T-cell (primary cell): ENCODE results near the gene GBP2. TPM values are rescaled to one million over a fixed set of nuclear protein-coding genes. Genes with fewer than 3 reads are reported as not detected.

Experiments used
- ATAC-seq, 4 experiments: fragments of 200-7000 bp in 3 of 4; fragments of 150-1000 bp in 1 of 4; cut with Tn5 transposase; replicated peaks in 1 of 4; 1 replicate in 3 of 4; 2 replicates in 1 of 4; pipeline ENCODE4 v1.10.0; 2021; ENCODE audit warnings: moderate library complexity in 3 of 4, mild to moderate bottlenecking in 2 of 4, moderate number of reproducible peaks in 1 of 4
- CTCF ChIA-PET, 2 donors: fragments of 300-600 bp; sonication (Branson Sonifier 250); formaldehyde crosslinking; loops; one replicate each; lab custom pipeline; 2022; ENCODE audit warnings: antibody characterized with exemption in 2 of 2; lab: Charles Lee
- POLR2A ChIA-PET, 2 donors: fragments of 300-600 bp; sonication (Branson Sonifier 250); formaldehyde crosslinking; loops; one replicate each; lab custom pipeline; 2022; ENCODE audit warnings: antibody characterized with exemption in 2 of 2; lab: Charles Lee
- DNase-seq, 35 experiments: peaks; one replicate each; pipeline versions ENCODE4 v3.0.0 to v3.0.0-alpha.2; 2013 to 2023
- H3K27ac ChIP-seq: one replicate; pipeline ENCODE4 v1.5.1; 2013; ENCODE audit warnings: low read length
- H3K27me3 ChIP-seq, 2 experiments: replicated peaks in 1 of 2; 1 replicate in 1 of 2; 2 replicates in 1 of 2; pipeline versions ENCODE4 v1.6.1 to v1.7.0; 2013; ENCODE audit warnings: low read length in 1 of 2, mixed read lengths in 1 of 2; ENCODE audit not compliant: control insufficient read depth in 2 of 2, insufficient read depth in 2 of 2; ENCODE audit errors: extremely low read depth in 1 of 2
- H3K36me3 ChIP-seq, 2 donors: 1 replicate in 1 of 2; 2 replicates in 1 of 2; pipeline versions ENCODE4 v1.6.1 to v1.7.0; 2013; ENCODE audit warnings: low read length in 1 of 2; ENCODE audit not compliant: control insufficient read depth in 2 of 2, insufficient read depth in 1 of 2; ENCODE audit errors: extremely low read depth in 1 of 2
- H3K4me1 ChIP-seq, 2 experiments: 1 replicate in 1 of 2; 2 replicates in 1 of 2; pipeline versions ENCODE4 v1.6.1 to v1.7.0; 2013; ENCODE audit warnings: low read length in 2 of 2, mixed read lengths in 1 of 2; ENCODE audit not compliant: insufficient read depth in 2 of 2, control insufficient read depth in 1 of 2; ENCODE audit errors: extremely low read depth in 1 of 2
- H3K4me3 ChIP-seq, 2 donors: 1 replicate in 1 of 2; 2 replicates in 1 of 2; pipeline versions ENCODE4 v1.5.1 to v1.7.0; 2013; ENCODE audit warnings: mild to moderate bottlenecking in 2 of 2, low read length in 1 of 2, moderate library complexity in 1 of 2; ENCODE audit not compliant: control insufficient read depth in 1 of 2; ENCODE audit errors: extremely low read depth in 1 of 2
- H3K9me3 ChIP-seq: 2 replicates; pipeline ENCODE4 v1.7.0; 2013
- H3K27ac Mint-ChIP-seq, 2 donors: one replicate each; pipeline ENCODE4 v1.8.0; 2020 to 2021; ENCODE audit warnings: mild to moderate bottlenecking in 2 of 2, mixed read lengths in 2 of 2
- H3K27me3 Mint-ChIP-seq, 2 donors: one replicate each; pipeline ENCODE4 v1.8.0; 2021 to 2022; ENCODE audit warnings: mixed read lengths in 2 of 2
- H3K36me3 Mint-ChIP-seq: one replicate; pipeline ENCODE4 v1.8.0; 2021; ENCODE audit warnings: mixed read lengths
- H3K4me1 Mint-ChIP-seq, 3 donors: one replicate each; pipeline ENCODE4 v1.8.0; 2020 to 2022; ENCODE audit warnings: mixed read lengths in 3 of 3, mild to moderate bottlenecking in 1 of 3
- H3K4me3 Mint-ChIP-seq, 3 donors: one replicate each; pipeline ENCODE4 v1.8.0; 2020 to 2022; ENCODE audit warnings: mild to moderate bottlenecking in 3 of 3, mixed read lengths in 3 of 3, moderate library complexity in 3 of 3
- H3K9me3 Mint-ChIP-seq, 3 donors: one replicate each; pipeline ENCODE4 v1.8.0; 2020 to 2022; ENCODE audit warnings: mixed read lengths in 3 of 3
- WGBS: methylation state at CpG from one replicate; pipeline ENCODE4 v1.1.5; 2013; ENCODE audit warnings: missing lambda C conversion rate; ENCODE audit not compliant: insufficient coverage; 5-methylcytosine and 5-hydroxymethylcytosine counted together
- total RNA-seq, 35 experiments: library from RNA in 6 of 35; stranded (reverse) in 6 of 35; fragments of 120-200 nt in 1 of 35; gene quantifications; one replicate each; pipeline versions ENCODE4 v1.2.1 to v1.2.4 and lab custom pipeline; 2013 to 2026

The GBP2 gene
- total RNA-seq, 5 donors from 2014 or later (not counting 1 experiment from before 2014, with no cell fraction given) = 82.2 to 226 (median 186) TPM

DNA sequence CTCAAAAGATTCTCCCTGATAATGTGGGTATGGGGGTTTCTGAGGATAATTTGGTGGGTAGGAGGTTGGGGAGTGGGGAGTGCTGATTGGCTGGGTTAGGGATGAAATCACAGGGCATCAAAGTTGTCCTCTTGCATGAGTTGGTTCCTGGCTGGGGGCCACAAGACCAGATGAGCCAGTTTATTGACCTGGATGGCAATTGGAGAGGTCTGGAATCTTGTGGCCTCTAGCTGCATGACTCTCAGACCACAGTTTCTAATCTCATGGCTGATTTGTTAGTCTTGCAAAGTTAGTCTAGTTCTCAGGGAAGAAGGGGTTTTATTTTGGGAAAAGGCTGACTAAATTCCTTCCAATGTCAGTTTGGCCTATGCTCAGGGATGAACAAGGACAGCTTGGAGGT lies 57.6 kb downstream of the GBP2 start:
- Histone ChIP-seq H3K27ac (no peak overlapping the region), H3K36me3 (no peaks in the 10 kb centered on the region), H3K4me3 (no peak overlapping the region), H3K4me1 (peaks cover 9 to 18% of the 10 kb centered on the region in 2 experiments), H3K9me3 (no peaks in the 10 kb centered on the region), H3K27me3 (no peaks in the 10 kb centered on the region)
- no peaks in the 10 kb centered on the region for H3K36me3 Mint-ChIP-seq
- H3K9me3 Mint-ChIP-seq = peaks cover 0 to 1% (median 0%) of the 10 kb centered on the region in 3 donors
- no peak for DNase-seq
- peaks cover 38 to 45% (median 39%) of the 10 kb centered on the region in 3 donors for H3K4me1 Mint-ChIP-seq
- H3K27me3 Mint-ChIP-seq = no peaks in the 10 kb centered on the region
- ATAC-seq = no peak
- H3K4me3 Mint-ChIP-seq = no peak overlapping the region
- ChIA-PET CTCF (interaction anchor here (0.6 to 1.2 kb wide), 3 partner anchors 20 to 326 kb away, joined by 3 to 4 read pairs (median 3); no protein-coding TSS in a partner anchor), POLR2A (interaction anchor here in 1 of 2 donors (0.6 kb wide), 3 partner anchors 59 to 876 kb away, joined by 3 to 6 read pairs (median 3); no protein-coding TSS in a partner anchor)
- peak overlapping the region in 1 of 2 donors; percentile 67 for H3K27ac Mint-ChIP-seq

GRCh38 chr1:89065079-89065868 lies 60.6 kb downstream of the GBP2 start, which contains the start of gene GBP1:
TSS of gene GBP1 (minus strand) at chr1:89065208. CDS start at chr1:89063234, 1,974 bp downstream.
- H3K36me3 Mint-ChIP-seq = peaks cover 25% of the 10 kb centered on the region
- no peaks in the 10 kb centered on the region for H3K27me3 Mint-ChIP-seq
- H3K27ac Mint-ChIP-seq = peak within 1 kb of the TSS; percentile 97 to 99
- Histone ChIP-seq H3K4me1 (peaks cover 10 to 27% of the 10 kb centered on the region in 2 experiments), H3K36me3 (peaks cover 0 to 10% of the 10 kb centered on the region in 2 donors), H3K9me3 (no peaks in the 10 kb centered on the region), H3K4me3 (peak within 1 kb of the TSS; percentile 70 to 77), H3K27ac (peak within 1 kb of the TSS; percentile 93), H3K27me3 (no peaks in the 10 kb centered on the region)
- H3K4me1 Mint-ChIP-seq = peaks cover 61 to 70% (median 64%) of the 10 kb centered on the region in 3 donors
- peak in 7 of 35 experiments; percentile 5 to 69 (median 15) for DNase-seq
- ChIA-PET CTCF (interaction anchor here (0.5 to 1.7 kb wide), 15 partner anchors 18 to 389 kb away, joined by 3 to 13 read pairs (median 3); partner anchors contain the start of genes GBP4 (in 1 of the 2) and GBP5 (in 1 of the 2)), POLR2A (interaction anchor here (0.6 to 1.6 kb wide), 9 partner anchors 43 to 542 kb away, joined by 3 to 11 read pairs (median 3); partner anchors contain the start of gene GBP5 (in 1 of the 2))
- peak within 1 kb of the TSS; percentile 94 to 98 (median 96) for H3K4me3 Mint-ChIP-seq
- WGBS = no CpG with 5 or more reads among the region's 4 CpGs
- ATAC-seq = peak; percentile 78 to 87 (median 82)
- H3K9me3 Mint-ChIP-seq = no peaks in the 10 kb centered on the region

GRCh38 chr1:89064632-89065031 lies 61.3 kb downstream of the GBP2 start:
- peak overlapping the region; percentile 93 for H3K27ac ChIP-seq
- peaks cover 0 to 16% of the 10 kb centered on the region in 2 donors for H3K36me3 ChIP-seq
- 0% methylated on average over 2 of the region's 4 CpGs for WGBS
- peak overlapping the region; percentile 70 to 77 for H3K4me3 ChIP-seq
- H3K4me1 ChIP-seq = peaks cover 12 to 22% of the 10 kb centered on the region in 2 experiments
- no peaks in the 10 kb centered on the region for H3K27me3 ChIP-seq
- peak overlapping the region; percentile 97 to 99 for H3K27ac Mint-ChIP-seq
- CTCF ChIA-PET = interaction anchor here (0.7 to 1.7 kb wide), 10 partner anchors 19 to 390 kb away, joined by 3 to 13 read pairs (median 3); partner anchors contain the start of gene GBP4 (in 1 of the 2)
- no peaks in the 10 kb centered on the region for H3K9me3 Mint-ChIP-seq
- DNase-seq (peak in 1 of 35 experiments; percentile 16), ATAC-seq (peak; percentile 59 to 77 (median 69))
- peaks cover 59 to 68% (median 62%) of the 10 kb centered on the region in 3 donors for H3K4me1 Mint-ChIP-seq
- POLR2A ChIA-PET = interaction anchor here (0.6 to 1.6 kb wide), 7 partner anchors 43 to 210 kb away, joined by 3 to 11 read pairs (median 4); partner anchors contain the start of gene GBP5 (in 1 of the 2)
- no peaks in the 10 kb centered on the region for H3K27me3 Mint-ChIP-seq
- H3K4me3 Mint-ChIP-seq = peak overlapping the region; percentile 94 to 98 (median 96)
- H3K36me3 Mint-ChIP-seq = peaks cover 30% of the 10 kb centered on the region
- no peaks in the 10 kb centered on the region for H3K9me3 ChIP-seq

- Mint-ChIP-seq H3K36me3 (peaks cover 42% of the 10 kb centered on the region), H3K4me3 (peak overlapping the region; percentile 94 to 98 (median 96))
Measured at GRCh38 chr1:89063094-89063493, 62.8 kb downstream of the GBP2 start.

DNA sequence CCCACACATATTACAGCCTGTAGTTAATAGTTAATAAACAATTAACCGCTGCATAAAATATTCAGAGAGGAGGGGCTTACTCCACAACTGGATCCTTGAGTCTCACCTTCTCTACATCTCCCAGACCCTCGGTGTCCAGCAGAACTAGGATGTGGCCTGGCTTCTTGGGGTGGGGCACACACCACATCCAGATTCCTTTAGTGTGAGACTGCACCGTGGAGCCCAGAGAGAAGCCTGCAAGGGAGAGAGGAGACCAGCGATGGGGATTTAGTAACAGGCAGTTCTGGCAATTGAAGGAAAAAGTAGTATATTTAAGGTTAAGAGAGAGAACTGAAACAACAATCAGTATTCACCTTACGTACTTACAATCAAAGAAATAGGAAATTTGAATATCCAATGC lies 65.8 kb downstream of the GBP2 start:
- Mint-ChIP-seq H3K9me3 (no peaks in the 10 kb centered on the region), H3K4me1 (peaks cover 49 to 50% (median 49%) of the 10 kb centered on the region in 3 donors), H3K27me3 (no peaks in the 10 kb centered on the region), H3K36me3 (peaks cover 68% of the 10 kb centered on the region), H3K4me3 (peak overlapping the region in 2 of 3 donors; percentile 28 to 94), H3K27ac (peak overlapping the region in 1 of 2 donors; percentile 66)
- ChIA-PET POLR2A (no interaction called here), CTCF (no interaction called here)
- H3K9me3 ChIP-seq = no peaks in the 10 kb centered on the region
- H3K36me3 ChIP-seq = peaks cover 7 to 61% of the 10 kb centered on the region in 2 donors
- DNase-seq = no peak
- H3K4me1 ChIP-seq = peaks cover 7 to 17% of the 10 kb centered on the region in 2 experiments
- H3K27ac ChIP-seq = no peak overlapping the region
- H3K4me3 ChIP-seq = no peak overlapping the region
- no peaks in the 10 kb centered on the region for H3K27me3 ChIP-seq
- no CpG with 5 or more reads among the region's 5 CpGs for WGBS
- ATAC-seq = no peak

More at GRCh38 chr1:89063094-89063493, 62.8 kb downstream of the GBP2 start:
- Histone ChIP-seq H3K27ac (peak overlapping the region; percentile 93), H3K27me3 (no peaks in the 10 kb centered on the region), H3K4me3 (peak overlapping the region; percentile 15 to 70), H3K4me1 (peaks cover 12 to 22% of the 10 kb centered on the region in 2 experiments), H3K36me3 (peaks cover 7 to 31% of the 10 kb centered on the region in 2 donors), H3K9me3 (no peaks in the 10 kb centered on the region)
- Mint-ChIP-seq H3K27me3 (no peaks in the 10 kb centered on the region), H3K27ac (peak overlapping the region; percentile 97 to 99), H3K4me1 (peaks cover 50 to 60% (median 56%) of the 10 kb centered on the region in 3 donors), H3K9me3 (no peaks in the 10 kb centered on the region)
- ATAC-seq (no peak), DNase-seq (no peak)
- ChIA-PET POLR2A (interaction anchor here in 1 of 2 donors (0.6 kb wide), 2 partner anchors 63 to 244 kb away, joined by 4 read pairs; partner anchors contain the start of gene GBP2), CTCF (interaction anchor here in 1 of 2 donors (0.9 kb wide), 1 partner anchor 23 kb away, joined by 3 read pairs; no protein-coding TSS in a partner anchor)
- no CpG with 5 or more reads among the region's 3 CpGs for WGBS
